OCI-LY3 (cell line): ENCODE results near the gene SLC25A31.

Source experiments
- CTCF ChIP-seq: fragments of 200-600, 300-600 bp; sonication (generic); IDR thresholded peaks from 2 replicates; pipeline ENCODE4 v1.5.1; 2014; ENCODE audit warnings: antibody characterized with exemption, low read length, low read depth
- EZH2phosphoT487 ChIP-seq: fragments of 200-600 bp; shearing (Covaris generic); IDR thresholded peaks from 2 replicates; pipeline ENCODE4 v1.6.1; 2018; ENCODE audit warnings: antibody characterized with exemption, mixed run types, low read depth

GRCh38 chr4:127709456-127709855 is 20.7 kb upstream of the SLC25A31 start:
- TF ChIP-seq EZH2phosphoT487 (no peak), CTCF (no peak)
